K562 (cell line): Measurements from ENCODE around the gene PDGFC. TPM values are rescaled to one million over a fixed set of nuclear protein-coding genes. Genes with fewer than 3 reads are reported as not detected.

Experiments
- ATF4 ChIP-seq: fragments of 450-650 bp; formaldehyde crosslinking; IDR thresholded peaks from 2 replicates; pipeline ENCODE4 v1.4.0; 2022; ENCODE audit warnings: mild to moderate bottlenecking, moderate library complexity
- CC2D1A ChIP-seq: fragments of 450-650 bp; IDR thresholded peaks from 2 replicates; pipeline ENCODE4 v1.6.1; 2017; ENCODE audit warnings: mild to moderate bottlenecking
- RREB1 ChIP-seq: fragments of 250-450 bp; sonication (Bioruptor Pico); IDR thresholded peaks from 2 replicates; pipeline ENCODE4 v1.4.0; 2020
- SMARCE1 ChIP-seq: fragments of 450-650 bp; IDR thresholded peaks from 2 replicates; pipeline ENCODE4 v1.7.1; 2016; ENCODE audit warnings: mild to moderate bottlenecking
- polyA plus RNA-seq, 8 experiments: library from polyadenylated mRNA; depleted of rRNA in 4 of 8; stranded (reverse) in 5 of 8; unstranded in 3 of 8; fragments of >200 nt; fragmentation: Nextera tagmentation in 2 of 8; fragmentation: Illumina TruSeq in 1 of 8; extraction: Ambion mirVana in 2 of 8; extraction: Trizol in 1 of 8; gene quantifications; 2 replicates each; pipeline versions ENCODE4 v1.2.1 to v1.2.3, GENCODE V29; 2011 to 2014; ENCODE audit warnings: inconsistent platforms in 1 of 8, missing spikeins in 1 of 8
- total RNA-seq, 7 experiments: library from RNA; depleted of rRNA in 6 of 7; stranded (reverse); fragments of >200 nt in 6 of 7; fragmentation: Illumina TruSeq in 2 of 7; extraction: Trizol in 2 of 7; gene quantifications; 2 replicates each; pipeline versions ENCODE4 v1.2.1 to v1.2.3, GENCODE V29; 2011 to 2021; ENCODE audit warnings: low replicate concordance in 1 of 7

PDGFC gene
- total and polyA plus RNA-seq, 9 of the 15 experiments (the other 6 are each of a cell fraction or from before 2014, with no cell fraction given): not detected

GRCh38 chr4:156825074-156825473, 146.5 kb downstream of the PDGFC start (continued):
- TF ChIP-seq RREB1 (CRISPR knock-in tag) (no peak), ATF4 (CRISPR knock-in tag) (no peak), CC2D1A (no peak), SMARCE1 (no peak)
